Ovary (tissue), 3 donors: ENCODE results near the gene OR8S1.

Experiments
- CTCF ChIP-seq, 3 donors: fragments of 450-650 bp in 2 of 3; fragments of 200-600 bp in 1 of 3; IDR thresholded peaks; one replicate each; pipeline versions ENCODE4 v1.5.1 to v1.8.0; 2016 to 2022; ENCODE audit warnings: antibody characterized with exemption in 3 of 3, mild to moderate bottlenecking in 1 of 3
- POLR2A ChIP-seq: fragments of 450-650 bp; IDR thresholded peaks from one replicate; pipeline ENCODE4 v1.6.1; 2017; ENCODE audit warnings: antibody characterized with exemption, mild to moderate bottlenecking, moderate library complexity
- donor health status: DM: no; HTN: no; CAD: no.

GRCh38 chr12:48542300-48542928 is 17.0 kb downstream of the OR8S1 start:
- TF ChIP-seq CTCF (IDR thresholded peaks at IDR 0.05), result no peak
- no peak for TF ChIP-seq POLR2A
